Stimulated activated CD8-positive, alpha-beta memory T cell treated with anti-CD3 and anti-CD28 coated beads, Interleukin-12 subunit alpha, Interleukin-12 subunit beta, amount 100 ng/mL, for 4 hours (primary cell): ENCODE results near the gene ICA1.
"Not testable (repeated sequence)": the region's sequence is repeated elsewhere in the genome, so short reads cannot be mapped to it uniquely, and the experiment has no call there.

Experiments used
- DNase-seq: peaks from one replicate; pipeline ENCODE4 v3.0.0-alpha.2; 2020; ENCODE audit warnings: low read depth

The ICA1 gene

DNA sequence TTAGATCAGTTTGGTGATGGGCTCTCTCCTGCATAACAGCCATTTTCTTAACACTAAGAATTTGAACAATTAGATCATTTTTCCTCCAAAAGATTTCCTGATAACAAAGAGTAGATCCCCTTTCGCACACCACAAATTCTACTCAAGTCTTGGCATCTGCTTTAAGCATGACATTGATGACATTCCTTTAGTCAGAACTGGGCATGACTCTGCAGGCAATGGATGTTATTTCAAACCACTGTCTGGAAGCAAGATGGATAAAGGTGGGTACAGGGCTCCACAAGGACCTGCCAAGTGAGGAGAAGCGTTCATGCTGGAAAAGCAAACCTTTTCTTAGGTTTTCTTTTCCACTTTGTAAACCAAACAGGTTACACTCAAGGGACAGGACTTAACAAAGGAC, 169.8 kb downstream of the ICA1 start:
- DNase-seq, result no peak

DNA sequence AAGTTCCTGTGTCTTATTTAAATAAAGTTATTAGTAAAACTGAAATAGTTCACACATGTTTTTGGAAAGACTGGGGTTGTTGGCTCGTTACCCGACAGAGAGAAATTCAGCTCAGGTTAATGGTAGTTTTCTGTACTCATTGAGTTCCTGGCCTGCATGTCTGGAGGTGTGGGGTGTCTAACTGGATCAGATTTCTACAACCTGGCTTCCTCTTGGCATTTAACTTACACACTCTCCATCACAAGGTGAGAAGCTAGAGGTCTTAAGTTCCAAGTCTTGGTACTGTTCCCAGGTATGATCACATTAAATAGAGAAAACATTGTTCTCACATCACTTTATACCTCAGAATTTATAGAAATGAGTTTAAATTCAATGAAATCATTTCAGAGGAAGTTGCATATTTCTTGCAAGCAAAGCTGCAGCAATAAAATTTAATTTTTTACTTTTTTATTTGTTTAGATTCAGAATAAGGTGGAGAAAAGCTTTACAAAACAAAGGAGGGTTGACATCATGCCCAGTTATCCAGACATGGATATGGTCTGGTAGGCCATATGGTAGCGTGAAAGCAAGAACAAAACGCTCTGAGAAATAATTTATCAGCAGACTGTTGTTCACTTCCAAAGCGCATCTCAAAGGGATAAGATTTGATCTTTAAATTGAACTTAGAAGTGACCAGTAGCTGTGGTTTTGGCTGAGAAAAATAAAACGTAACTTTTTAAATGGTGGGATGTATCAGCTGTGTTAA, 172.8 kb downstream of the ICA1 start:
- DNase-seq, result no peak

DNA sequence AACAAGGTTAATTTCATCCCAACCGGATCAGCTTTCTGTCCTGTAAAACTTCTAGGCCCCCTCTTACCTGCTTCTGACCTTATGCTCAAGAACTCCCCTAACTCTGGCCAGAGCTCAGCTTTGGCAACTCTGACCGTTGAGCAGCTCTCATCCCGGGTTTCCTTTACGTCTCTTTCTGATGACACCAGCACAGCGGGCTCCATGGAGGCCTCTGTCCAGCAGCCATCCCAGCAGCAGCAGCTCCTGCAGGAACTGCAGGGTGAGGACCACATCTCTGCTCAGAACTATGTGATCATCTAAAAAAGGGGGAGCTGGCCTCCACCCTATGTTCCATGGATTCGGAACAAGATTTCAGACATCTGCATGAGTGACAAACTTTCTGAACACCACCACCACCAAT, 175.7 kb downstream of the ICA1 start:
- no peak for DNase-seq

DNA sequence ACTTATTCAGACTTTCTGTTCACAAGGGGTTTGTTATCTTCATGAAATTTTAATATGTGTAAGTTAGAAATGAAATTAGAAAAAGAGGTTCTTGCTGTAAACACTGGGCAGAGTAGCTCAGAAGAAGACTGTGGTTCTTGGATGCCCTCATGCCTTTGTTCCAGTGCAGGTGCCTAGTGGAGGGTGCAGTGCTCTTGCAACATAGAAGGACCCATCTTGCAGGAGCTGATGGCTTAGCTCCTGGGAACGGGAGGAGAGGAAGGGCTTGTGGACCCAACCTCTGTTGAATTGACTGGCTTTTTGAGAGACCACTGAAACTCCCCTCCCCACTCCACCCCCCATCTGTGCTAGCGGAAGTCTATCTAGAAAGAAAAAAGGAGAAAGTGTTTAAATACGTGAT, 176.5 kb downstream of the ICA1 start:
- DNase-seq, result no peak

DNA sequence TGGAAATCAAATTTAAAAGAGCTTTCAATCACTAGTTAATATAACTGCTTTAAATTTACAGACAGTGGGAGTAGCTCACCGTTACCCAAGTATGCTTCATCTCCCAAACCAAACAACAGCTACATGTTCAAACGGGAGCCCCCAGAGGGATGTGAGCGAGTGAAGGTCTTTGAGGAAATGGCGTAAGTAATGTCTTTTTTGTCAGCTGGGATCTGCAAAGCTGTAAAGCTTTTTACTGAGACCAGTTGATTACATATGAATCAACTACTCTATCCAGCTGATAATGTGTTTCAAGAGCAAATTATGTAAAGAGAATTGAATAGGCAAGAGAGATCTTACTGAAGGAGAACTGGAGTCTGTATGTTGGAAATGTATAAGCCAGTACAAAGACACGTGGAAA, 177.1 kb downstream of the ICA1 start:
- DNase-seq, result no peak

DNA sequence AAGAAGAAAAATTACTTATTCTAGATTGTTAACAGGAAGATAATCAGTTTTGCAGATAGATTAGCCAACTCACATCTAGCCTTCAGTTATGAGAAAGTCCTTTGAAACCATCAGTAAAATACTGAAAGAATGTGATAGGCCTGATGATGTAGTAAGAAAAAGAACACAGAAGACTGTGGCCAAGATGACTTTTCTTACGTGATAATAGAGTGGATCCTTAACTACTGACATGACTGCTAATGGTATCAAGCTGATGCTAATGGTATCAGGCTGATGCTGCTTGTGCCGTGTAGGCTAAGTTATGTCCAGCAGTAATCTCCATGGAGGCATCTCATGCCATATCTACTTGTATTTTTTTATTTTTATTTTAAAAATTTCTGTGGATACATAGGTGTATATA, 179.2 kb downstream of the ICA1 start:
- no peak for DNase-seq

DNA sequence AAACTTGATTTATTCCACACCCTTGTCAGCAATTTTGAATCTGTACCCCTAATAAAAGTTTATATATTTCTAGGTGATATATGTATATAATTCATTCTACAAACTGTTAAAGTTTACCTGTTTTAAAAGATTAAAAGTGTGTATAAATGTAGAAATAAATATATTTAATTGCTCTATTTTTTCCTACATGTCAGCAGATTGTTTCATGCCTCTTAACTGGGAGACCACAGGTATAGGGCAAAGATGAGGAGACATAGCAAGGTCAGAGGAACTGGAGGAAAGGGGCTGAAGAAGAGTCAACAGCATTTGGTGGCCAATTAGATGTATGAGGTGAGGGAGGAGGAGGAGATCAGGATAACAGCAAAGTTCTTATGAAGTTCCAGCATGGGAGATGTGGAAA, 183.5 kb downstream of the ICA1 start:
- DNase-seq, result no peak

DNA sequence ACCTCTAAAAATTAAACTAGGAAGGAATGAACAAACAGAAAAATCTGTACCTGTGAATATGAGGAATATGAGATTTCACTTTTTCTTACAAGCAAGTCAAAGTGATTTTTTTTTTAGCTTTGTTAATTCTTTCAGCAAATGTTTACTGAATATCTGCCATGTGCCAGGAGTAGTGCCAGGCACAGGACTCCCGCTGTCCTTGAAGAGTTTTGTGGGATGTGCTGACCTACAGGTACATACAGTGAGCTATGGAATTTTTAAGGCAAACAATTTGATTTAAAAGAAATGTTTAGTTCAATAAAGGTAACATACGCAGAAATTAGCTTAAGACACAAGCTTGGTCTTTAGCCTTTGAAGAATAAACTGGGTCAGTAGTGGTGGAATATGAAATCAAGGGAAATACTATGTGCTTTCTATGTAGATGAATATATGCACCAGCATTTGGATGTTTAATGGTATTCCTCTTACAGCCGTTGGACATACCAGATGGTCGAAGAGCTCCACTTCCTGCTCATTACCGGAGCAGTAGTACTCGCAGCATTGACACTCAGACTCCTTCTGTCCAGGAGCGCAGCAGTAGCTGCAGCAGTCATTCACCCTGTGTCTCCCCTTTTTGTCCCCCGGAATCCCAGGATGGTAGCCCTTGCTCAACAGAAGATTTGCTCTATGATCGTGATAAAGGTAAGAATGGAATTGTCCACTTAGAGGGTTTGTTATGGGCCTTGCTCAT, 191.4 kb downstream of the ICA1 start:
- DNase-seq, result no peak

DNA sequence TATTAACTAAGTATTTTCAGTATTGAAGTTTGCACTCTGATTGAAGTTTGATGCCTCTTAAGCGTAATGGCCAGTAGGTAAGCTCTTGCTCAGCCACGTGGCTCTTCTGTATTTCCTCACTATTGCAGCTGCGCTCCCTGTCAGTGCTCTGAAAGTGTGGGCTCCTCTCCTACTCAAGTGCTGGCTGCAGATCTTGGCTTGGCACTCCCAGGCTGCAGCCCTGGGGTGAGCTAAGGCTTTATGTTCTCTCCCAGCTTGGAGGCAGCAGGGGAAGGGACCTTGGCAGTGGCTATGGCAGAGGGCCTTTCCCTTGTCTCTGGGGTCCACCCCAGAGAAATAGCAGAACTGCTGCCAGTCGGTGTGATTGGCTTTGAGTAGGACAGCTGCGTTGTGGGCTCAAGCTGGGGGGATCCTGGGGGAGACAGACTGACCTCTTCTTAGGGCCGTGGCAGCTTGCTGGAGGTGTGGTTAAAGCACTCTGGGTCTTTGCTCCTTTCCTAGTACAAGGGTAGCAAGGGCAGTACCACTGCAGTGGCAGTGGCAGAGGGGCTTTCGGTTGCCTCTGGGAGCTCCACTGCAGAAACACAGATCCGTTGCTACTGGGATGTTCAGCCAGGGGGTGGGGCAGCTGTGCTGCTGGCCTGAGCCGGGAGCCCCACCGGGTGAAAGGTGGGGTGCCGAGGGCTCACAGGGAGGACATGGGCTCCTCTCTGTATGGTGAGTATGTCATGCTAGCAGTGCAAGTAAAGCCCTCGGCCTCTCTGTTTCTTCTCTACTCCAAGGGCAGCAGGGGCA, 192.9 kb downstream of the ICA1 start:
- DNase-seq, result no peak

DNA sequence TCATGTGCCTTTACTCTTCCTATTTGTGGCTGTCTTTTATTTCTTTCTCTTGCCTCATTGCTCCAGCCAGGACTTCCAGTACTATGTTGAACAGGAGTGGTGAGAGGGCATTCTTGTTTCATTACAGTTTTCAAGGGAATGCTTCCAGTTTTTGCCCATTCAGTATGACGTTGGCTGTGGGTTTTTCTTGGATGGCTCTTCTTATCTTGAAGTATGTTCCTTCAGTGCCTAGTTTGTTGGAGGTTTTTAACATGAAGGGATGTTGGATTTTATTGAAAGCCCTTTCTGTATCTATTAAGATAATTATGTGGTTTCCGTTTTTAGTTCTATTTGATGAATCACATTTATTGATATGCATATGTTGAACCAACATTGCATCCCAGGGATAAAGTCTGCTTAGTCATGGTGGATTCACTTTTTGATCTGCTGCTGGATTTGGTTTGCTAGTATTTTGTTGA, 196.6 kb downstream of the ICA1 start:
- no peak for DNase-seq

DNA sequence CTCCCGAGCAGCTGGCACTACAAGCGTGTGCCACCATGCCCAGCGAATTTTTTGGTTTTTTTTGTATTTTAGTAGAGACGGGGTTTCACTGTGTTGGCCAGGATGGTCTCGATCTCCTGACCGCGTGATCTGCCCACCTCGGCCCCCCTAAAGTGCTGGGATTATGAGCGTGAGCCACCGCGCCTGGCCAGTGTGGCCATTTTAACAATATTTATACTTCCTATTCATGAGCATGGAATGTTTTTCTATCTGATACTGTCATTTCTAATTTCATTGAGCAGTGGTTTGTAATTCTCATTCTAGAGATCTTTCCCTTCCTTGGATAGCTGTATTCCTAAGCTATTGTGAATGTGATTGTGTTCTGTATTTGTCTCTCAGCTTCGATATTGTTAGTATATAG, 197.1 kb downstream of the ICA1 start:
- DNase-seq, result no peak

DNA sequence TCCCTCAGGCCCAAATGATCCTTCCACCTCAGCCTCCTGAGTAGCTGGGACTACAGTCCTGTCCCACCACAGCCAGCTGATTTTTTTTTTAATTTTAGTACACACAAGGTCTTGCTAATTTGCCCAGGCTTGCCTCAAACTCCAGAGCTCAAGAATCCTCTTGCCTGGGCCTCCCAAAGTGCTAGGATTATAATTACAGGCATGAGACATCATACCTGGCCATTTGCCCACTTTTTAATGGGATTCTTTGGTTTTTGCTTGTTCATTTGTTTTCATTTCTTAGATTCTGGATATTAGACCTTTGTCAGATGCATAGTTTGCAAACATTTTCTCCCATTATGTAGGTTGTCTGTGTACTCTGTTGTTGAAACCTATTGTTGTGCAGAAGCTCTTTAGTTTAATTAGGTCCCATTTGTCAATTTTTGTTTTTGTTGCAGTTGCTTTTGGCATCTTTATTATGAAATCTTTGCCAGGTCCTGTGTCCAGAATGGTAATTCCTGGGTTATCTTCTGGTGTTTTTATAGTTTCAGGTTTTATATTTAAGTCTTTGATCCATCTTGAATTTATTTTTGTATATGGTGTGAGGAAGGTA, 198.2 kb downstream of the ICA1 start:
- DNase-seq, result no peak

DNA sequence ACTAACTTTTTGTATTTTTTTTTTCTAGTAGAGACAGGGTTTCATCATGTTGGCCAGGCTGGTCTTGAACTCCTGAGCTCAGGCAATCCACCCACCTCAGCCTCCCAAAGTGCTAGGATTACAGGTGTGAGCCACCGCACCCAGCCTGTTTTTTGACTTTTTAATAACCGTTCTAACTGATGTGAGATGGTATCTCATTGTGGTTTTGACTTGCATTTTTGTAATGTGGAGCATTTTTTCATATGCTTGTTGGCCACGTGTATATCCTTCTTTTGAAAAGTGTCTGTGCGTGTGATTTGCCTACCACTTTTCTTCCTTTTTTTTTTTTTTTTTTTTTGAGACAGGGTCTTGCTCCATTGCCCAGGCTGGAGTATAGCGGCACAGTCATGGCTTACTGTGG, 198.7 kb downstream of the ICA1 start:
- DNase-seq, result not testable (repeated sequence)
